ENCODE data around the gene SPATA13.
"Not testable (repeated sequence)": the region's sequence is repeated elsewhere in the genome, so short reads cannot be mapped to it uniquely, and the experiment has no call there.

SPATA13 gene

GRCh38 chr13:24327598-24327997 lies 167.1 kb downstream of the SPATA13 start:
- DNase-seq, result not testable (repeated sequence)

DNA sequence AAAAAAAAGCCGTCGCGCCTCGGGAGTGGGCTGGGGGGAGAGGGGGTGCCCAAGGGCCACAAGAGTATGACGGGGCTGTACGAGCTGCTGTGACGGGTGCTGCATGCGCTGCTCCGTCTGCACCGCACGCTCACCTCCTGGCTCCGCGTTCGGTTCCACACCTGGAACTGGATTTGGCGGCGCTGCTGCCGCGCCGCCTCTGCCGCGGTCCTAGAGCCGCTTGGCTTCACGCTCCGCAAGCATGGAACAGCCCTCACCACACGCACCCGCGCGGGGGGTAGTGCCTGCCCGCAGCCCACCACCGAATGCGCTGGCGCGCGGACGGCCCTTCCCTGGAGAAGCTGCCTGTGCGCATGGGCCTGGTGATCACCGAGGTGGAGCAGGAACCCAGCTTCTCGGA lies 167.6 kb downstream of the SPATA13 start:
- no peak for DNase-seq

DNA sequence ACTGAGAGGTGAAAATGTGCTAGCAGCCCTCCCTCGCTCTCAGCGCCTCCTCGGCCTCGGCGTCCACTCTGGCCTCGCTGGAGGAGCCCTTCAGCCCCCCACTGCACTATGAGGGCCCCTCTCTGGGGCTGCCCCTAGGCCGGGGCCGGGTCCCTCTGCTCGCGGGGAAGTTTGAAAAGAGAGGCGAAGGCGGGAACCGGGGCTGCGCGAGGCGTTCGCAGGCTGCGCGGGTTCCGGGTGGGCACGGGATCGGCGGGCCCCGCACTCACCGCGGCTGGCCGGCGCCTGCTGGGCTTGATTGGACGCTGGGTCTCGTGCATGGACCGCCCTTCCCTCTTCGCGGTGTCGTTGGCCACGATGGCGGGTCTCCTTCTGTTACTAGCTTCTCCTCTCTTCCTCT lies 178.2 kb downstream of the SPATA13 start:
- no peak for DNase-seq

- DNase-seq, result no peak
Measured at GRCh38 chr13:24339937-24340607, 179.6 kb downstream of the SPATA13 start.

DNA sequence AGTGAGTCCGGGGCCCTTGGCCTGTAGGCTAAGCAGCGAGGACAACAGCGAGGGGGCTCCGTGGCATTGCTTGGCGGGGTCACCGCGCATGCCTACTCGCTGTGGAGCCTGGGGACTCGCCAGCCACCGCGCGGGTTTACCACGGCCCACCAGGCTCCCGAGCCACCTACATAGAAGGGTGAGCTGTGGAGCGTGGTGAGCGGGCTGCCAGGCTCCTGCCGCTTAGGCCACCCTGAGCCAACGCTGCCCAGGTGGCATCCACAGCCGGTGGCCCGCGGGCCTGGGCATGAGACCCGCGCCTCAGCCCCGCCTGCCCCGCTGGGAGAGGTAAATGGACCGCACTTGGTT lies 180.1 kb downstream of the SPATA13 start:
- DNase-seq, result no peak

DNA sequence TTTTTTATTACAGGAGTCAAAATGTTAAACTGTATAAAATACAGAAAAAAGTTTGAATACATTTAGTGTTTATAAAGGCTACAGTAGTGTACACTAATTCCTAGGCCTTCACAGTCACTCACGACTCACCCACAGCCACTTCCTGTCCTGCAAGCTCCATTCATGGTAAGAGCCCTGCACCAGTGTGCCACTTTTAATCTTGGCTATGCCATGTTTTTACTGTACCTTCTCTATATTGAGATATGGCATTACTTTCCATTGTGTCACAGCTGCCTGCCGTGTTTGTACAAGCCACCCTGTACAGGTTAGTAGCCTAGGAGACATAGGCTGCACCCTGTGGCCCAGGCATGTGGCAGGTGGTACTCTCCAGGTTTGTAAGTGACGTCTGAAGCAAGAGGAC lies 180.9 kb downstream of the SPATA13 start:
- no peak for DNase-seq

GRCh38 chr13:24348385-24348784 lies 187.9 kb downstream of the SPATA13 start:
- no peak for DNase-seq

- peak; percentile 35 for DNase-seq
Measured at GRCh38 chr13:24348797-24349515, 188.4 kb downstream of the SPATA13 start.

DNA sequence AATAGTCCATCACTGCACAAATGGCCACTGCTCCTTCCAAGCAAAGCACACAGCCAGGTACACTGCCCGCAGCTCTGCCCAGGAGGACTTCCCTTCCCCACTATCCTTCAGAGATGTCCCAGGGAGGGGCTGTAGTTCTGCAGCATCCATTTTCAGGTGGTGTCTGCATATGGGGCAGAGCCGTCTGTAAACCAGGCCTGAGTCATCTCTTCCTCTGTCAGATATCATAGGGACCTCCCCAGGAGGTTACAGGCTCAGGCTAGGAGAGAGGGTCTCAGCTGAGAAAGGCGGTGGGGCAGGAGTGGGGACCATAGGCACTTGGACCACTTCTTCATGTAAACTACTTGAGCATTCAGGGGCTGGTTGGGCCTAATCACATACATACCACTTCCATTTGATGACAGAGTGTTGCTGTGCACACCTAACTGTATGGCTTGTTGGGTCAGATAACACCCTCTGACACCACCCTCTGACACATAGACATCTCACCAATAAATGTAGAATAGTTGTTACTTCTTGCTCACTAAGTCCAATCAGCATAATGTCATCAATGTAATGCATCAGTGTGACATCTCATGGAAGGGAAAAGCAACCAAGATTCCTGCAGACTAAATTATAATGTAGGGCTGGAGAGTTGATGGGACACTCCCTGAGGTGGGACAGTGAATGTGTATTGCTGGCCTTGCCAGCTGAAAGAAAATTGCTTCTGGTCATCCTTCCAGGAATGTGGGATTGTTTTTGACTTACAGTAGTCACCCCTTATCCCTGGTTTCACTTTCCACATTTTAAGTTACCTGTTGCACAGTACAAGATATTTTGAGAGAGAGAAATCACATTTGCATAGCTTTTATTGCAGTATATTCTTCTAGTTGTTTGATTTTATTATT lies 189.5 kb downstream of the SPATA13 start:
- DNase-seq, result not testable (repeated sequence)

DNA sequence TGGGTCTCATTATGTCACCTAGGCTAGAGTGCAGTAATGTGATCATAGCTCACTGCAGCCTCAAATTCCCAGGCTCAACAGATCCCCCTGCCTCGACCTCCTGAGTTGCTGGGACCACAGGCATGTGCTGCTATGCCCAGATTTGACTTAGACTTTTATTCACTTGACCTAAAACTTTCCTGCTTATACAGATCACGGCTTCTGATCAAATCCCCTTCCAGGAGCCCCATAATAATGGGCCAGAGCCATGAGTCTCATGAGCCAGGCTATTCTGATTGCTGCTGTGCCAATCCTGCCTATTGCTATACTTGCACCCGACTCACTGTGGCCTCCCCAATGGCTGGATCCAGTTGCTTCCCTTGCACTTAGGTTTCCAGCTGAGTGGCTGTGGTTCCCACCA lies 190.9 kb downstream of the SPATA13 start:
- no peak for DNase-seq

- no peak for DNase-seq
Measured at GRCh38 chr13:24353736-24354135, 193.2 kb downstream of the SPATA13 start.

- no peak for DNase-seq
Measured at GRCh38 chr13:24355103-24355502, 194.6 kb downstream of the SPATA13 start.

DNA sequence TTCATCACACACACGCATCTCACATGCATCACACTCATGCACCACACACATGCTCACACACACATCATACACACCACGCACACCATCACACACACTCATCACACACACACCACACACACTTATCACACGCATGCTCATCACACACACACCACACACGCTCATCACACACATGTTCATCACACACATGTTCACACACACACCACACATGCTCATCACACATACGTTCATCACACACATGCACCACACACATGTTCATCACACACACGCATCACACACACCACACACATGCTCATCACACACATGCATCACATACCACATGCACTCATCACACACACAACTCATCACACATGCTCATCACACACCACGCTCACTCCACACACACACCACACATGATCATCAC lies 195.8 kb downstream of the SPATA13 start:
- DNase-seq, result no peak
